Stimulated activated CD4-positive, alpha-beta T cell treated with anti-CD3 and anti-CD28 coated beads, TNF-alpha, amount 100 ng/mL, for 1 hour (primary cell): Measurements from ENCODE around the gene SERBP1.
"Not testable (repeated sequence)": the region's sequence is repeated elsewhere in the genome, so short reads cannot be mapped to it uniquely, and the experiment has no call there.

Source experiments
- DNase-seq, 3 donors: peaks; one replicate each; pipeline ENCODE4 v3.0.0-alpha.2; 2020; ENCODE audit warnings: low read depth in 3 of 3, low spot score in 1 of 3

SERBP1 gene

DNA sequence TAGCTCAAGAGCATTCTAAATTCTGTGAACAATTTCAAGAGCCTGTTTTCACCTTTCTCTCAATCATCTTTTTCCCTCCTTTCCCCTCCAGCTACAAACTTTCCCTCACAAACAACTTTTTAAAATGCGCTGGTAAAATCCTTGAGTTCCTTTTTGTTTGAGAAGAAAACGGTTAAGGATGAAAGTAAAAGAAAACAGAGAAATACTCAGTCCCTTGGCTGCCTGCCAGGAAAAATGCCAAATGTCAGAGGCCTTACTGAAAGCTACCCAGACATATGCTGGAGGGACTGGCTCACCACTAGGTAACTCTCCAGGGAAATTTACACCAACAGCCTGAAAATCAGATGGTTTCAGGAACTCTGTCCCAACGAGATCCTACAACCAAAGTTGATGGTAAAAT lies 11.0 kb upstream of the SERBP1 start:
- DNase-seq, result peak in 1 of 3 donors; percentile 11

DNA sequence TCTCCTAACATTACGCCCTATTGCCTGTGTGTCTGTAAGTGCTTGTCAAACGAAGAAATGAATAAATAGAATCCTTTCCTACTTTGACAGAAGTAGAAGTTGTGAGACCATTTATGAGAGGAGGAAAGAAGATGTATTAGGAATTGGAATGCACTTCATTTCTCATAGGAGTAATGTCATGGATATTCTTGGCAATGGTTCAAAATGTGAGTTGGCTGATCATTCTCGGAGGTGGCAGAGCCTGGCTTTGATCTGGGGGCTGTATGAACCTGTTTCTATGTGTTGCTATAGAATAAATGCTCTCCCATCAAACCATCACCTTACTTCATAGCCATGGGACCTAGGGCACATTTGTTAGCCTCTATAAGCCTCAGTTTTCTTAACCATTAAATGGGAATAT lies 10.1 kb upstream of the SERBP1 start:
- no peak for DNase-seq

DNA sequence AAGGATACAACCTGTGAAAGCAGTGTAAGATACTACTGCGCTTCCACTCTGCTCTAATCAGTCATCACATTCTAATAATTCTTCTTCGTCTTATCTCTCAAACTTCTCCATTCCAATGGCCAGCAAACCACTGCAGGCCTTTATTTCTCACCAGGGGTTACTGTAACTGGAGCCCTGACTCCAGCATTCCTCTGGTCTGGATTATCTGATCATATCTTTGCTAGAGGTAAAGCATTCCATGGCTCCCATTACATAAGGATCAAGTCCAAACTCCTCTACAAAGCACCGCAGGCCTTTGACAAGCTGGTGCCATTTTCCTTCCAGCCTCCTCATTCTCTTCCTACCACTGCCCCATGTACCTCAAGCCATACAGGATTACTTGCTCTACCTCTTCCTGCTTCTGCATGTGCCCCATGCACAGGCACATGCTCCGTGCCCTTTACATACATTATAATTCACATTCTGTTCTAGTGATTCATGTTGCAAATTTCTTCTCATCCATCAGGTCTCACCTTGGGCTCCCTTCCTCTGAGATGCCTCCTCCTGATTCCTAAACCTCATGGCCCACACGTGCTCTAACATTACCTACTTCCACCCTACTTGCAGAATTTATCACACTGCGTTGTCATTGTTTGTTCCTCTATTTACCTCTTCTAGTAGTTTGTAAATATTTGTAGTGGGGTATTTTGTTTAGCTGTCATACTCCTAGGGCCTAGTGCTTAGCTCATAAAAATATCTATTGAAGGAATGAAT lies 9.3 kb upstream of the SERBP1 start:
- no peak for DNase-seq

DNA sequence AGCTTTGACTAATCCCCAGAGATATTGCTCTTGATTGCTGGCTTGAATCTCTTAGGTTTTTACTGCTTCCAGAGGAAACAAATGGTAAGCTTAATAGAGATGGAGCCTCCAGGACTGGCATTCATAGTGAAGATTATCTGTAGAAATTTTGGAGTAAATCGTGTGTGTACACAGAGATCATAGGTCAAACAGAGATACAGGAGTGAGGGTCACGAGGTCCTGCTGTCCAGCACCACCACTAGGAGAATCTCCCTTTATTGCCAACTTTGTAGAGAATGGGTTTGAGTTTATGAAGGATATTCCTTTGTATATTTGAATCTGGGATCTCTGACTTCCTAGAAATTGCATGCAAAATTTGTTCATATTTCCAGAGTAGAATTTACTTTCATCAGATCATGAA lies 7.8 kb upstream of the SERBP1 start:
- no peak for DNase-seq

DNA sequence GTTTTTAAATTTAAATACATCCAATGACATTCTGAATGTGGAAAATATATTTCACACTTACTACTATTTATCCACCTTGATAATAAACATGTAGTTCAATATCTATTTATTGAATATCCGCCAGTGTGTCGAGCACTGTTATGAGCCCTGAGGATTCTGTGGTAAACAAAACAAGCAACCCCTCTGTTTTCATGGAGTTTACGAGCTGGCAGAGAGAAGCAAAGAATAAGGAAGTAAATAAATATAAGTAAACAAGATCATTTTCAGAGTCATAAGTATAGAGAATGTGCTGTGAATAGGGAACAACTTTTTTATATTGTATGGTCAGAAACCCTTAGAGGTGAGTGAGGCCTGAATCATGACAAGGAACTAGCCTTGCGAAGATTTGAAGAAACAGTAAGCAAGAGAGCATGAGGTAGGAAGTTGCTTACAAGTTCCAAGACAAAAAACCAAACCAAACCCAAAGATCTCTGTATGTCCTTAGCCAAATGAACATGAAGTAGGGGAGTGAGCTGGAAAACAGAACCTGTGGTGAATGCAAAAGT lies 6.4 kb upstream of the SERBP1 start:
- DNase-seq, result no peak

DNA sequence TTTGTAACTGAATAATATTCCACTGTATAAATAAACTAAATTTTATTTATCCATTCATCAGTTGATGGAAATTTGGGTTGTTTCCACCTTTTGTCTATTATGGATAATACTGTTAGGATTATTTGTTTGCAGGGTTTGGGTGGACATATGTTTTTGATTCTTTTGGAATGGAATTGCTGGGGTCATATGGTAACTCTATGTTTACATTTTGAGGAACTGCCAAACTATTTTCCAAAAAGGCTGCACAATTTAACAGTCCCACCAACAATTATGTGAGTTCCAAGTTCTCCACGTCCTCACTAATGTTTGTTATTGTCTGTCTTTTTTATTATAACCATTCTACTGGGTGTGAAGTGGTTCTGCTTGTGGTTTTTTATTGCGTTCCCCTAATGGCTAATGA lies 4.3 kb upstream of the SERBP1 start:
- no peak for DNase-seq

DNA sequence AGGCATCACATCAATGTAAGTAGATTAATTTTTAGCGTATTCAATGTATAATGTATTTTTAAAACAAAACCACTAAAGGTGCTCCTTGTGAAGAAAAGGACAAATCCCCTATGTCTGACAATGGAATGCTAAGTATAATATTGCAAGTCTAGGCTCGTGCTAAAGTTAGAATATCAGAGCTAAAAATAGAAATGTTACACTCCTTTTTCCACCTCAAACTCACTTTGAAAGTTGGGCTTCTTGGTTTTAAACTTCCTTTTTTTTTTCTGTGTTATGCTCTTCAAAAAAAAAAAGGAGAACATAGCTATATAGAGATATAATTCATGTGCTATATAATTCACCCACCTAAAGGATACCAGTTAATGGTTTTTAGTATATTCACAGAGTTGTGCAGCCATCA lies 3.6 kb upstream of the SERBP1 start:
- DNase-seq, result no peak

DNA sequence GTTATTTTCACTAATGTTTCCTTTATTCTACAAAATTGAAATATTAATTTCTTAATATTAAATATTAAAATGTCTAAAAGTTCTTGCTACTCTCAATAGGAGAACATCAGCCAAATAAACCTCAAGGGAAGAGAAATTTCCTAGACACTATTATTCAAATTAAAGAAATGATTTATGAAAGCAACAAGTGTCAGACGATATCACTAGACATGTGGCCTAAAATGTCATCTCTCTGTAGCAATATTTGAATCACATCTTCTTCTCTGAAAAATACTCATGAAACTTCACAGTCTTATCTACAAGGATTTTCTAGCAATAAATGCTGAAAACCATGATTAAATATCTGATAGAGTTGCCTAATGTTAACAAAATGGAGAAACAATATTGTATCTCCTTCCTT lies 2.5 kb upstream of the SERBP1 start:
- no peak for DNase-seq

DNA sequence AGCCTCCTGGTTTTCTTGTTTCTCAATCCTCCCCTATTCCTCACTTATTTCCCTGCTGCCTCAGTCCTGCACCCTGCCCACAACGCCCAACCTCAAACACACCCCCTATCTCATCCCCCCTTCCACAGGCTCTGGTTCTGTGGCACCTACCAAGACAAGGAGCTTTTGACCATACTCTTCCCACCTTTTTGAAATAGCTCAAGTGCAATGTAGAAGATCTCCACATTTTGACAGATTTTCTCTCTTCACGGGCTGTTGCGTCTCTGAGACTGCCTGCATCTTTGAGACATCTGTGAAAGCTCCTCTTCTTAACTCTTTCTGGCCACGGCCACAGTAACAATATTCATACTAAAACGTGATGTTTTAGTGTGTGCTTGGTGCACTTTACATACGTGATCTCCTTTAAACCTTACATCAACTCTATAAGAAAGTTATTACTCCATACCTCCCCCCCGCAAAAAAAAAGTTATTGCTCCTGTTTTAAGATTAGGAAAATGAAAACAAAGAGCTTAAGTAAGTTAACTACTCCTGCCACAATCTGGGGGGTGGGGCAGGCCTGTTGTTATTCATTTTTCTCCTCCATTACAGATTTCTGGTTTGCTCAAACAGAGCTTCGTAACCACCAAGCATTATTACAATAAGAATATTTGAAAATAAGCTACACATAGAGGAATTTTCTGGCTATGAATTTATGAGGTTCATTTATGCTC lies 1.8 kb upstream of the SERBP1 start:
- DNase-seq, result no peak

DNA sequence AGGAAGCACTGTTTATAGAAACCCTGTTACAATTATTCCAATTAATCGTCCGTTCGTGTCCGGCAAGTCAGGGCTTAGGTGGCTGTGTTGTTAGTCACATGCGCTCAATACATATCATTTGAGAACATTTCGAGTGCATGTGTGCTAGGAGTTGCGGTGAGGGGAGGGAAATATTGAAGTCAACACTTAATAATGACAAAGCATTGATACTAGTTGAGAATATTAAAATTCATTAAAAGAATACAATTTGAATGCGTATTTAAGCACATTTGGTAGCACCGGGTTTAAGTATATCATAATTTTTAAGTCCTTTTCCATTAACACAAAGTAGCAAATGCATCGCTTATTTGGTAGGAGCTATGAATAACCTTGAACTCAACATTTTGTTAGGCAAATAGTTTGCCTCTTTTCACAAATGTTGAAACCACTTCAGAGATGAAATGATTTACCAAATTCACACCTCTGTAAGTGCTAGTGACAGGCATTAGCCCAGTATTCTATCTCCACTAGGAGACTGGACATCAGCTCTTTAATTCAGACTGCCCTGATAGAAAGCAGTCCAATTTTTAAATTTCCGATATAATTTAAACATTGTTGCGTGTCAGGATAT lies 1.1 kb upstream of the SERBP1 start:
- DNase-seq, result no peak

DNA sequence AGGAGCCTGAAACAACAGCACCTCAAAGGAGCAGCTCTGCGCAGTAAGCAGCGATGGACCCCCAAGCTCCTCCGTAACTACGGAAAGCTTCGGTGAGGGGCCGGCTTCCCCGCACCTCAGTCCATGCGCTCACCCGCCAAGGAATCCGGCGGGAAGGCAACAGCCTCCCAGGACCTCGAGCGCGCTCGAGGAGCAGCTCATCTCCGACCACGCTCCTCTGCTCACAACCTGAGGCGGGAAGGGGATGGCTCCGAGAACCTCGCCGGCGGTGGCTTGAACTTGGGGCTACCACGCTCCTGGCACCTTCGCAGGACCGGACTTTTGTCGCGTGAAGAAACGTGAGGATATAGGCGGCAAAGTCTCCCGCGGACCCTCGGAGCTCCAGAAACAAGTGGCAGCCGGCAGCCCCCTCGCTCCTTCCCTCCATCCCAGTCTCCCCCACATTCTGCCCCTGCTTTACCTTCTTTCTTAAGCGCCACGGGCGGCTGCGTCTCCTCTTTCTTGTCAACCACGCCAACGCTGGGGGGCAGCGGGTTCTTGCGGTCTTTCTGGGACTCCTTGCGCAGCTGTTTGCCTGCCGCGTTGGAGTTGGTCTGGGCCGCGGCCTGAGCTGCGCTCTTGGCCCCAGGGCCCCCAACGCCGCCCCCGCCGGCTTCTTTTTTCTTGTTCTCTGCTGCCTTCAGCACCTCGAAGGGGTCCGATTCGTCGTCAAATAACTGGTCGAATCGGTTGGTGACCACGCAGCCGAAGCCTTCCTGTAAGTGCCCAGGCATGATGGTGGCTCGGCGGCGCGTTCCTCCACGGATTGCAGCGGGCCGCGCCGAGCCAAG lies 459 bp downstream of the SERBP1 start:
- DNase-seq, result peak in 1 of 3 donors; percentile 21

DNA sequence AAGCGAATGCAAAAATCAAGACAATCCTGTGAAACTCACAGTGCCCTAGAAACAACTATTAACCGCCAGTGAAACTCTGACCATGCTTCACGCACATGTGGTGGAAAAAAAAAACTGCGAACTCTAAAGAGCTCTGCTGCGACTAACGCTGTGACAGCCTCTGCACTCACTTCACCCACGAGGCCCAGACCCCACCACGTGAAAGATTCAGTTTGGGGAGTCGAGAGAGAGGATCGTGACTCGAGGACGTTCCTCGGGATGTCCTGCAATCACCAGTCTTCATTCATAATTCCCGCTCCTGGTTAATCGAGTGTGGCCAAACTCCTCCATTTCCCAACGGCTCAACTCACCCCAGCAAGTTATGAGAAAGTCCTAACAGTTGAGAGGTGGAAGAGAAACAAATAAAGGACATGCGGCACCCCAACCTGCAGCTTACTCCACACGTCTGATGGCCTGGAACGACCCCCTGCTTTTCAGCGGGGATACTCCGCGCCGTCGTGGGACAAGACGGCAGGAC lies 1.1 kb downstream of the SERBP1 start:
- peak in 1 of 3 donors; percentile 40 for DNase-seq

DNA sequence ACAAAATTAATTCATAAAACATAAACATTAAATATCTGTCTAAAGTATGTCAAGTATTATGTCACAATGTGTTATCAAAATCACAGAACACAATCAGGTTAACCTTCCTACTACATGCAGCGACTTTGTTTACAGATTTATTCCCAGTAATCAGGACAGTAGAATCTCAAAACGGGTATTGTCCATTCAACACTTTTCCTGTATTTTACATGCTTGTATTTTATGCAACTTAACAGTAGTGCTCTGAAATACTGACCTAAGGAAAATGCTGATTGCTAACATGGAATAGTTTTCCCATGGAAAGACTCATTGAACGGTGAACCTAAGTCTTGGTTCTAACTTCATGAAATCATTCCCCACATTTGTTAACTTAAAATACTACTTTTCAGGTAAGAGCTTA lies 2.3 kb downstream of the SERBP1 start:
- DNase-seq, result no peak

DNA sequence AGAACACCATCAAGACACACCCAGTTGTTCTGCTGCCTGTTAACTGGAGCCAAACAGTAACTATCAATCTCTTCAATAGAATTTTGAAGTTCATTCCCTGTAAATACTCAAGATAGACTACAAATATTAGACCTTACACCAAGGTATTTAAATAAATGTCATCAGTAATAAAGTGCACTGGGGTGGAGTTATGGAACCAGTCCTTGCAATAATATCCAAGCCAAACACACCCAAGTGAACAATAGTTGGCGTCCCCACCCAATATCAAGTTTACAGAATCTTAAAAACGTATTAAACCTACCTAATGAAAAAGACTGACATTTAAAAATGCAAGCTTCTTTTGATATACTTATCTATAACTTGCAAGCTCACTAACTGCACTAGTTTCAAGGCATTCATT lies 2.7 kb downstream of the SERBP1 start:
- DNase-seq, result no peak

DNA sequence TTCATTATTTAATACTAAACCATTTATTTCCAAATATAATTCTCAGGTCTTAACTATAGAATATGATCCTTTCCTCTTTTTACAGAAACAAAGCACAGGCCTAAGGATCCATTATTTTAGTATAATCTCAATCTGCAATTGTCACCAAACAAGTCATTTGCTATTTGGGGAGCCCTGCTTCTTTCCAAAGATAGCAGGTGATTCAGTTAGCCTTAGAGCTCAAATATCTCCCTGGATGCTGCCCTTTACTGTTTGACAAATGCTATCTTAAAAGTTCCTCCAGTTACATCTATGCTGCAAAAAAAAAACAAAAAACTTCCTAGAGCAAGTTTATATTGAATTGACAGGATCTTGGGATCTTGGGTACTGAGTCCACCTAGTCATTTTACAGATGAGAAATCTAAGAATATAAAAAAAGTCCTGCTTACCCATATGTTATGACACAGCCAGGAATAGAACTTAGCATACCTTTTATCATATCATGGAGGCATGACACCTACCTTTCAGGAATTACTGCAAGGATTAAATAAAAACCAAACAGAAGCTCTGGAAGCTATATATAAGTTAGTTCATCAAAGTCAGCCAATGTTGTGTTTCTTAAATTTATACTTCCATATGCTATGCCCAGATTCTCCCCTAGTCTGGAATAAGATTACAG lies 9.2 kb downstream of the SERBP1 start:
- no peak for DNase-seq

DNA sequence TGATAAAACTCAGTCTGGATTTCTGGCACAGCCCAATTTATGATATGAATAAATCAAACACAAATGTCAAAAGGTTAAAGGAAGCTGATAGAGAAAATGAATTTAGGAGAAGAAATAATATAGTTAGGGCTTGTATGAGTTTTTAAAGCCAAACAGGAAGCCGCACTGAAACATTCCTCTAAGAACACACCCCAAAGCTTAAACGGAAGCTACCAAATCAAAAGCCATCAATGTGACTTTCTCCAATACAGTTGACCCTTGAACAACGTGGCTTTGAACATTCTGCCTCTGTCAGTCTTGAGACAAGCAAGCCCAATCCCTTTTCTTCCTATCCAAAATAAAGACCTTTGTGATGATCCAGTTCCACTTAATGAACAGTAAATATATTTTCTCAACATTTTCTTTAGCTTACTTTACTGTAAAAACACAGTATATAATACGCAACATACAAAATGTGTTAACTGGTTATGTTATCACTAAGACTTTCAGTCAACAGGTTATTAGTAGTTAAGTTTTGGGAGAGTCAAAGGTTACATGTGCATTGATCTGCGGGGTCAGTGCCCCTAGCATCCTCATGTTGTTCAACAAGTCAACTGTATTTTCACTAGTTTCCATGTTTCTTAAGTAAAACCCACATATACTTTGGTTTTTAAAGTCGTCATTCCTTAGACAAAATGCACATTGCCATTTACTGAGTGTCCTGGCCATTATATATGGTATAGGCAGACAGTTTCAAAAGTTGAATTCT lies 11.2 kb downstream of the SERBP1 start:
- DNase-seq, result no peak

DNA sequence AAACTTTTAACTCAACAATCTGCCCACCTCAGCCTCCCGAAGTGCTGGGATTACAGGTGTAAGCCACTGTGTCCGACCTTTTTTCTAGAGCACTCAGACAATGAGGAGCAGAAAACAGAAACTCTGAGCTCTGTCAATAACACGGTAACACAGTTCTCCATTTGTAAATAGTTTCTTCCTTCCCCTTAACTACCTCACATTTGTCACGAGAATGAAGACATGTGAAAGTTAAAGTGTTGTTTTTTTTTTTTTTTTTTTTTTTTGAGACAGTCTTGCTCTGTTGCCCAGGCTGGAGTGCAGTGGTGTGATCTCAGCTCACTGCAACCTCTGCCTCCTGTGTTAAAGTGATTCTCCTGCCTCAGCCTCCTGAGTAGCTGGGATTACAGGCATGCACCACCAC lies 12.5 kb downstream of the SERBP1 start:
- not testable (repeated sequence) for DNase-seq

DNA sequence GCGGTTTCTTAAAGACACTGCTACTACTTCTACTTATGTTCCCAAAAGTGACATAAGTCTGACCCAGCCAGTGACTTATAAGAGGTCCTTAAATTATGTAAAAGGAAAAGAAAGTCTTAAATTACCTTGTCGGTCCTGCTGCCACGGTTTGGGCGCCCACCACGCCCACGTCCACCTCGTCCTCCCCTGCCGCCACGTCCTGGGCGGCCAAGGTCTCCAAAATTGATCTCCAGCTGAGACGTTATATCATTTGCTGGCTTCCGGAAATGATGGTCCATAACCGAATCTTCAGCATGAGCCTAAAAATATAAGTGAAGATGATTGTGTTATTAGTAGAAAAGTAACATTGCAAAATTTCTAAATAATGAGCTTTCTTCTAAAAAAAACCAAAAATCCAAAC lies 15.2 kb downstream of the SERBP1 start:
- DNase-seq, result no peak

DNA sequence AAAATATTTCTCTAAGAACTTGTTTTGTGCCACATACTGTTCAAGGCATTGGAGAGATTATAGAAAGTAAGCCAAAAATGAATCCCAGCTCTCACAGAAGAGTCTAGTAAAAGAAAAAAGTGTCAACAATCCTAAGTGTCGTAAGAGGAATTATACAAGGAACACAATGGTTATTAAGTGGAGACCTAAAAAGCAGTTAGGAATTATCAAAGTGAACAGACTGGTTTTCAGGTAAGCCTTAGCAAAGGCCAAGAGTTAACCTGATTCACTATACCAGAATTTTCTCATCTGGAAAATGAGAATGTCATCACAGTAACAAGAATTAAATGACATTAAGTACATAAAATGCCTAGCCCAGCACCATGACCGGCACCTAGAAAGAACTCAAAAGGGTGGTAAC lies 15.6 kb downstream of the SERBP1 start:
- no peak for DNase-seq

DNA sequence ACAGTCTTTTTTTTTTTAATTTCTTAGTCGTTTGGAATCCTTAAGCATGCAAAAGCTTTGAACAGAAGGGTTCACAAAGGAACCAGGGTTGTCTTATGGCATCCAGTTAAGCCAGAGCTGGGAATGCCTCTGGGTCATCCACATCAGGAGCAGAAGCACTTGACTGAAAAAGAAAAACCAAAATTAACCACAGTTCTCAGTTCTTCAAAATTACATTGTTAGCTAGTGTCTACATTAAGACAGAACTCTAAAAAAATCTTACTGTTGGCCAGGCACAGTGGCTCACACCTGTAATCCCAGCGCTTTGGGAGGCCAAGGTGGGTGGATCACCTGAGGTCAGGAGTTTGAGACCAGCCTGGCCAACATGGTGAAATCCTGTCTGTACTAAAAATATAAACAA lies 17.1 kb downstream of the SERBP1 start:
- not testable (repeated sequence) for DNase-seq
